Osteoblast (primary cell): ENCODE measurements around the gene SLC9B1. TPM values are rescaled to one million over a fixed set of nuclear protein-coding genes. Genes with fewer than 3 reads are reported as not detected.

Experiments
- DNase-seq: peaks from one replicate; pipeline ENCODE4 v3.0.0; 2011; ENCODE audit warnings: low spot score, mixed read lengths; ENCODE audit not compliant: insufficient read length; ENCODE audit errors: missing footprints
- H2AFZ ChIP-seq: 2 replicates; pipeline ENCODE4 v1.6.0; 2011; ENCODE audit warnings: mild to moderate bottlenecking, low read length
- H3K27ac ChIP-seq: 2 replicates; pipeline ENCODE4 v1.5.1; 2011; ENCODE audit warnings: mild to moderate bottlenecking, low read depth, low read length, moderate library complexity
- H3K27me3 ChIP-seq: 2 replicates; pipeline ENCODE4 v1.6.0; 2012; ENCODE audit warnings: mild to moderate bottlenecking, control low read depth, inconsistent platforms, low read length, moderate library complexity; ENCODE audit not compliant: insufficient read depth
- H3K36me3 ChIP-seq: 2 replicates; pipeline ENCODE4 v1.5.1; 2011; ENCODE audit warnings: mild to moderate bottlenecking, low read length, control low read depth, moderate library complexity; ENCODE audit not compliant: insufficient read depth
- H3K4me1 ChIP-seq: 2 replicates; pipeline ENCODE4 v1.5.1; 2011; ENCODE audit warnings: mild to moderate bottlenecking, low read length, control low read depth, moderate library complexity; ENCODE audit not compliant: insufficient read depth
- H3K4me2 ChIP-seq: 2 replicates; pipeline ENCODE4 v1.6.0; 2011; ENCODE audit warnings: mild to moderate bottlenecking, low read length; ENCODE audit not compliant: insufficient read depth
- H3K4me3 ChIP-seq: fragments of 200-600 bp; sonication (generic); 3 replicates; pipeline ENCODE4 v1.5.1; 2012; ENCODE audit warnings: mild to moderate bottlenecking, low read length, inconsistent platforms; ENCODE audit not compliant: insufficient read depth
- H3K79me2 ChIP-seq: 2 replicates; pipeline ENCODE4 v1.6.0; 2012; ENCODE audit warnings: mild to moderate bottlenecking, low read length, control low read depth, inconsistent platforms; ENCODE audit not compliant: insufficient read depth
- H3K9me3 ChIP-seq: 2 replicates; pipeline ENCODE4 v1.5.1; 2011; ENCODE audit warnings: low read depth, low read length, control low read depth
- H4K20me1 ChIP-seq: 2 replicates; pipeline ENCODE4 v1.6.0; 2012; ENCODE audit warnings: mild to moderate bottlenecking, low read length, control low read depth; ENCODE audit not compliant: insufficient read depth
- total RNA-seq: library from RNA; depleted of rRNA; stranded (reverse); fragments of >200 nt; gene quantifications from 2 replicates; pipeline ENCODE4 v1.2.3, GENCODE V29; 2012
- TF ChIP-seq, protein P1 (sequence below): IDR thresholded peaks from 2 replicates; pipeline ENCODE4 v1.5.1; 2011; ENCODE audit warnings: mild to moderate bottlenecking, low read depth, low read length, moderate library complexity; ENCODE audit errors: extremely low read depth

The SLC9B1 gene, protein sequence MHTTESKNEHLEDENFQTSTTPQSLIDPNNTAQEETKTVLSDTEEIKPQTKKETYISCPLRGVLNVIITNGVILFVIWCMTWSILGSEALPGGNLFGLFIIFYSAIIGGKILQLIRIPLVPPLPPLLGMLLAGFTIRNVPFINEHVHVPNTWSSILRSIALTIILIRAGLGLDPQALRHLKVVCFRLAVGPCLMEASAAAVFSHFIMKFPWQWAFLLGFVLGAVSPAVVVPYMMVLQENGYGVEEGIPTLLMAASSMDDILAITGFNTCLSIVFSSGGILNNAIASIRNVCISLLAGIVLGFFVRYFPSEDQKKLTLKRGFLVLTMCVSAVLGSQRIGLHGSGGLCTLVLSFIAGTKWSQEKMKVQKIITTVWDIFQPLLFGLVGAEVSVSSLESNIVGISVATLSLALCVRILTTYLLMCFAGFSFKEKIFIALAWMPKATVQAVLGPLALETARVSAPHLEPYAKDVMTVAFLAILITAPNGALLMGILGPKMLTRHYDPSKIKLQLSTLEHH
- total RNA-seq = 0.29 and 0.72 TPM in 2 replicates

DNA sequence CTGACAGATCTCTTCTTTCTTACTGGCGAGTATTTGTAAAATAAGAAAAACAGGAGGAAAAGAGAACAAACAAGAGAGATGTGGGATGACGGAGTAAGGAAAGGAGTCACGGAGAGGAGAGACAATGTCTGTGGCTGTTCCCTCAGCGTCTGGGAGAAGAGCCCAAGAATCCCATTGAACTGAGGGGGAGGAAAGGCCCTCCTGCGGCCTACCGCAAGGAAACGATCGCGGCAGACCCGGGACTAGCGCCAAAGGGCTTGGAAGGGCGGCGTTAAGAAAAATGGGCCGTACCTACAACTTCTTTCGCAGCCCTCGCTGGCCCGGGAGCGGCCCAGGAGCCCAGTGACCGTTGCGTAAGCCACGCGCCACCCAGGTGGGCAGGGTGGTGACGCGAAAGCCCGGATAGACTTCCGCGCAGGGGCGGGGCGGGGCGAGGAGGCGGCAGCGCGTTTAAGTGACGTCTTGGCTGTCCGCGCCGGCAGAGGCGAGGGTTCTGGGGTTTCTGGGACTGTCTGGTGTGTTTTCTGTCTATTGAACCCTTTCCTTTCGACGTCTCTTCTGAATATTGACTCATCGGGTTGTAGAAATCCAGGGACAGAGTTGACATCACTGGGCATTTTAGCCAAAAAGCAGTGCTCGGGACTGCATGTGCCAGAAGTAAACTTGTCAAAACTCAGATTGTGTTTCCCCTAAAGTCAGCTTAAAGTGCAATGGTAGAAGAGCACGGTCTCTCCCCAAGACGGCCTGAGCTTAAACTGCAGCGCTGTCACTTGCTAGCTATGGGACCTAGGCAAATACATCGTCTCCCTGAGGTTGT, at the start of gene SLC9B1:
Gene SLC9B1, minus strand, starts transcription at position 398 of the 817 bp plus-strand sequence. CDS start 27,994 bp downstream, outside the sequence.
- Histone ChIP-seq H2AFZ (peak within 1 kb of the TSS; percentile 93), H3K4me3 (peak within 1 kb of the TSS; percentile 70), H4K20me1 (no peaks in the 10 kb centered on the region), H3K27me3 (no peaks in the 10 kb centered on the region), H3K27ac (peak within 1 kb of the TSS; percentile 80), H3K4me1 (peaks cover 7% of the 10 kb centered on the region), H3K9me3 (no peaks in the 10 kb centered on the region), H3K4me2 (peak within 1 kb of the TSS; percentile 91), H3K79me2 (no peaks in the 10 kb centered on the region), H3K36me3 (no peaks in the 10 kb centered on the region)
- DNase-seq = peak; percentile 80
- TF ChIP-seq, protein P1, sequence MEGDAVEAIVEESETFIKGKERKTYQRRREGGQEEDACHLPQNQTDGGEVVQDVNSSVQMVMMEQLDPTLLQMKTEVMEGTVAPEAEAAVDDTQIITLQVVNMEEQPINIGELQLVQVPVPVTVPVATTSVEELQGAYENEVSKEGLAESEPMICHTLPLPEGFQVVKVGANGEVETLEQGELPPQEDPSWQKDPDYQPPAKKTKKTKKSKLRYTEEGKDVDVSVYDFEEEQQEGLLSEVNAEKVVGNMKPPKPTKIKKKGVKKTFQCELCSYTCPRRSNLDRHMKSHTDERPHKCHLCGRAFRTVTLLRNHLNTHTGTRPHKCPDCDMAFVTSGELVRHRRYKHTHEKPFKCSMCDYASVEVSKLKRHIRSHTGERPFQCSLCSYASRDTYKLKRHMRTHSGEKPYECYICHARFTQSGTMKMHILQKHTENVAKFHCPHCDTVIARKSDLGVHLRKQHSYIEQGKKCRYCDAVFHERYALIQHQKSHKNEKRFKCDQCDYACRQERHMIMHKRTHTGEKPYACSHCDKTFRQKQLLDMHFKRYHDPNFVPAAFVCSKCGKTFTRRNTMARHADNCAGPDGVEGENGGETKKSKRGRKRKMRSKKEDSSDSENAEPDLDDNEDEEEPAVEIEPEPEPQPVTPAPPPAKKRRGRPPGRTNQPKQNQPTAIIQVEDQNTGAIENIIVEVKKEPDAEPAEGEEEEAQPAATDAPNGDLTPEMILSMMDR = no peak

DNA sequence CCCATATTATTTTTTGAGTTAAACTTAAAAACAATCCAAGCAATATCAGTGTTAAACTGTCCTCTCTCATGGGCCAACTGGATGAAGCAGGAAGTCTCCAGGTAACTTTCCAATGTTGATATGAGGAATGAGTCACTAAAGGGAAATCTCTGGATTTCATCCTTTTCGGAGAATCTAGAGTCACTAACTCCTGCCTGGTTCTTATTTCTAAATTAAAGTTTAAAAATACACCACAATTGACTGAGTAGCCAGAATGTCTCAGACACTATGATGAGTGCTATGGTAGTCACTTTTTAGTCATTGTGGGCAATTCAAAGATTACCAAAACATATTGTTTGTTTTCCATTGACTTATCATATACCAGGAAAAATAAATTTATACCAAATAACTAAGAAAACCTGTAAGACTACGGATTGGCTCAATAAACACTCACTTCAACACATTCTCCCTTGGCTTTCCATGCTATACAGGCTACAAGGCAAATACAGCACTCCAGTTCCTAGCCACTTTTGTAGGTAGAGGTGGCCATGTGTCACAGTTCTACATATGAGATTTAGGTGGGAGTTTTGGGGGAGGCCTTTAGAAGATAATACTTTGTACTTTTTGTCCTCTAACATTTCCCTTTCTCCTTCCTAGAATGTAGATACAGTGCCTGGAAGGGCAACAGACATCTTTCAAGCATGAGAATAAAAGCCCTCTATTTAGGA, 48.5 kb upstream of the SLC9B1 start:
- H3K27ac ChIP-seq = peak overlapping the region; percentile 13
- peaks cover 7% of the 10 kb centered on the region for H3K36me3 ChIP-seq
- no peak overlapping the region for H3K4me2 ChIP-seq

DNA sequence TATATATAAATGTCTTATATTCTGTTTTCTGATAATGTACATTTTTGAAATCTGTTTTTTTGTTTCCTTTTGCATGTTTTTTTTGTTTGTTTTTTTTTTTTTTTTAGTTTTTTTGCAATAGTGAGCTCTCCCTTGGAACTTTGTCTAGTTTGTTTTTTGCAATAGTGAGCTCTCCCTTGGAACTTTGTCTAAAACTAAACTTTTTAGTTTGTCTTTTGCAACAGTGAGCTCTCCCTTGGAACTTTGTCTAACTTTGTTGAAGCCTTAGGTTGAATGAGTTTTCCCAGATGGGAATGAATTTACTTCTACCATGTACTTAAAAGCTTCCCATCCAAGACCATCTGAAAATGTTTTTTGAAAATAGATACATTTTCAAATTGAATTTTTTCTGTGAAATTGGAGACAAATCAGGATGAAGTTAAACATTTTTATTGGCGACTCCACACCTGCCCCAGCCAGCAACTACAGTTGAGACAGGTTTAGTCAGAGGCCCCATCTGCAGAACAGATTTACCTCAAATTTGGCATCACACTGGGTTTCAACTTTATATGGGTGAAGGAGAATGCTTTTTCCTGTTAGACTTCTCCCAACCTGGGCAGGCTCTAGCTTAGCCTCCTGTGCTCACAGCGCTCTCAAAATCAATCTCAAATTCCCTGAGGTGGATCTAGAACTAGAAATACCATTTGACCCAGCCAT, 41.1 kb upstream of the SLC9B1 start:
- no peak overlapping the region for H3K4me3 ChIP-seq
- no peaks in the 10 kb centered on the region for H4K20me1 ChIP-seq
- TF ChIP-seq, protein P1 = no peak
- H3K4me1 ChIP-seq = no peaks in the 10 kb centered on the region
- H3K36me3 ChIP-seq = no peaks in the 10 kb centered on the region
- H3K79me2 ChIP-seq = no peaks in the 10 kb centered on the region
- H3K27me3 ChIP-seq = no peaks in the 10 kb centered on the region
- H2AFZ ChIP-seq = no peak overlapping the region
- no peak overlapping the region for H3K27ac ChIP-seq
- no peak for DNase-seq
- H3K4me2 ChIP-seq = no peak overlapping the region
- H3K9me3 ChIP-seq = no peaks in the 10 kb centered on the region

More for the DNA sequence above, 48.5 kb upstream of the SLC9B1 start:
- DNase-seq = peak; percentile 47
- no peak overlapping the region for H2AFZ ChIP-seq
- H3K4me1 ChIP-seq = peaks cover 3% of the 10 kb centered on the region
- no peak overlapping the region for H3K4me3 ChIP-seq
- H3K27me3 ChIP-seq = no peaks in the 10 kb centered on the region
- peaks cover 9% of the 10 kb centered on the region for H3K79me2 ChIP-seq
- H3K9me3 ChIP-seq = no peaks in the 10 kb centered on the region
- TF ChIP-seq, protein P1 = no peak
- no peaks in the 10 kb centered on the region for H4K20me1 ChIP-seq
